HL-60 (cell line): Measurements from ENCODE around the gene CORO2A.
"Not testable (repeated sequence)": the region's sequence is repeated elsewhere in the genome, so short reads cannot be mapped to it uniquely, and the experiment has no call there.

Experiments used
- DNase-seq, 2 experiments: peaks; one replicate each; pipeline ENCODE4 v3.0.0-alpha.2; 2010 to 2020; ENCODE audit warnings: low read depth in 1 of 2, low spot score in 1 of 2
- H3K27ac ChIP-seq: fragments of 250-450 bp; sonication (Bioruptor Pico); replicated peaks from 2 replicates; pipeline ENCODE4 v1.5.1; 2020; ENCODE audit warnings: mild to moderate bottlenecking, moderate library complexity
- H3K27me3 ChIP-seq: fragments of 250-450 bp; sonication (Bioruptor Pico); 2 replicates; pipeline ENCODE4 v1.5.1; 2021; ENCODE audit warnings: mild to moderate bottlenecking, moderate library complexity; ENCODE audit not compliant: insufficient read depth, poor library complexity, severe bottlenecking
- H3K4me3 ChIP-seq: replicated peaks from 2 replicates; pipeline ENCODE4 v1.5.1; 2011; ENCODE audit warnings: mild to moderate bottlenecking, control low read depth, low read length; ENCODE audit not compliant: insufficient read depth
- CTCF ChIP-seq: IDR thresholded peaks from one replicate; pipeline ENCODE4 v1.5.1; 2011; ENCODE audit warnings: low read length, control low read depth, inconsistent platforms; ENCODE audit not compliant: insufficient read depth
- GABPA ChIP-seq: IDR thresholded peaks from 2 replicates; pipeline ENCODE4 v1.6.1; 2012; ENCODE audit warnings: low read depth
- POLR2AphosphoS5 ChIP-seq: IDR thresholded peaks from 2 replicates; pipeline ENCODE4 v1.6.1; 2012; ENCODE audit warnings: low read depth
- REST ChIP-seq: IDR thresholded peaks from 2 replicates; pipeline ENCODE4 v1.6.1; 2012; ENCODE audit warnings: low read depth; ENCODE audit not compliant: insufficient replicate concordance
- SPI1 ChIP-seq: IDR thresholded peaks from 2 replicates; pipeline ENCODE4 v1.6.1; 2012; ENCODE audit warnings: low read depth, mild to moderate bottlenecking, borderline replicate concordance

Gene CORO2A

DNA sequence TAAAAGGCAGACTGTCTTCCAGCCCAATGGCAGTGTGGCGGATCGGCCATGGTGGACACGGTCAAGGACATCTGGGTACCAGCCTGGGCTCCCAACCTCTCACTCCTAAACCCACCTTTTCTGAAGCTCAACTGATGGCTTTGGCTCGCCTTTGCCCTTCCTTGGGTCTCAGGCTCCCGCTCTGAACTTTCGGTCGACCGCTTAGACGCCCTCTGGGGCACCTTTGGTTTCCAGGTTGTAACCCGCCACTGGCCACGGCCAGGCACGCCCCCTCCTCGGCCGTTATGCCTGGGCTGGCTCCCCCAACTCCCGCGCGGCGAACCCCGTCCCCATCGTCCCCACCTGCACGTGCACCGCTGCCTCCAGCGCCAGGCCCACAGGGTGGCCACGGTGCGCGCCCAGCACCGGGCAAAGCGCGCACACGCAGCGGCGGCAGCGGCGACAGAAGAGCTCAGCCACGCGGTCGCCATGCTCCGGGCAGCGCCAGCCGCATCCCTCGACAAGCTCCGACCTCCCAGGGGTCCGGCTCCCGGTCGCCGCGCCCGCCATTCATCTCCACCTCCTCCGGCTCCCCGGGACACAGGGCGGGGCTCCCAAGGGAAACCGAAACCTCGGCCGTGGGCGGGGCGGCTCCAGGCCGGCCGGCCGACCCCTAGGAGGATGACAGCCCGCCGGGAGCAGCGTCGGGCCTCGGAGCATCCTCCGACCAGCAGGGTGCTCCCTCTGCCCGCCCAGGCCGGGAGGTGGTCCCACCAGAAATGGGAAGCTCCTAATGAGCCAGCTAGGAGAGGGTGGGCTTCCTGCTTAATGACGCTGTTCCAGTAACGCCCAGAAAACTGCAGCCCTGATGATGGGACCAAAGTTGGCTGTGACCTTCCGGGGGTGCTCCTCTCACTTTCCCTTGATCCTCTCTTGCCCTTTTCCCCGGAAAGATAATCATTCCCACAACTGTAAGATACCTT, 73.5 kb downstream of the CORO2A start, which contains the start of gene TRIM14:
TRIM14 (minus strand) TSS at position 583 of the 962 bp plus-strand sequence; CDS start at position 549, 34 bp downstream.
- Histone ChIP-seq H3K4me3 (peak within 1 kb of the TSS; percentile 59), H3K27ac (peak within 1 kb of the TSS; percentile 96), H3K27me3 (no peaks in the 10 kb centered on the region)
- peak; percentile 66 to 76 for DNase-seq
- TF ChIP-seq SPI1 (no peak), REST (no peak), GABPA (no peak), POLR2AphosphoS5 (peak; percentile 69)

DNA sequence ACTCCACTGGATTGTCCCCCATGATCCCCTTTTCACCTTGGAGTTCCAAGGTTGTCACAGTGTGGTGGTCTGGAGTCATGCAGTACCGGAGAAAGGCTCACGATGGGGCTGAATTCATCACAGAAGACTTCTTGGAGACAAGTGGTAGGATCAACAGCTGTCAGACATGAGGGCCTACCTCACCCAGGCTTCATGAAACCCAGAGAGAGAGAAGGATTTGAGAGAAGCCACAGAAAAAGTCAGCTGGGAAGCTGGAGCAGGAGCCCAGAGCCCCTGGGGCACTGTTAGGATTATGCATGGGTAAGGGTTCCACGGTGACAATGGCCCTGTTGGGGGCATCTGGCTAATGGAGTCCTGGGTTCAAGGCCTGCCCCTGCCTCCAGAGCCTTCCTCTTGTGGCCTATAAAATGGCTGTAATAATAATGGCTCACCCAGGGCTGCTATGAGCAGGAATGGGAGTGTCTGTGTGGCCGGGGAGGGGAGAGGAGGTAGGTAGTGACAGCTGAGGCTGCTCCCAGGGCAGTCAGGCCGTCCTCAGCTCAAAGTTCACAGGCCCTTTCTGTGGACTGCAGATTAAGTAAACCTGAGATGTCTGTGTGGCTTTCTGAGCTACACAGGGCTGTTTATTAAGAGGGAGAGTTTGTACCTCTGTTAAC, 74.3 kb downstream of the CORO2A start:
- TF ChIP-seq CTCF (peak; percentile 42), SPI1 (no peak), GABPA (no peak)
- H3K4me3 ChIP-seq = peak overlapping the region; percentile 59
- peak in 1 of 2 experiments; percentile 77 for DNase-seq
- no peaks in the 10 kb centered on the region for H3K27me3 ChIP-seq
- peak overlapping the region; percentile 96 for H3K27ac ChIP-seq

DNA sequence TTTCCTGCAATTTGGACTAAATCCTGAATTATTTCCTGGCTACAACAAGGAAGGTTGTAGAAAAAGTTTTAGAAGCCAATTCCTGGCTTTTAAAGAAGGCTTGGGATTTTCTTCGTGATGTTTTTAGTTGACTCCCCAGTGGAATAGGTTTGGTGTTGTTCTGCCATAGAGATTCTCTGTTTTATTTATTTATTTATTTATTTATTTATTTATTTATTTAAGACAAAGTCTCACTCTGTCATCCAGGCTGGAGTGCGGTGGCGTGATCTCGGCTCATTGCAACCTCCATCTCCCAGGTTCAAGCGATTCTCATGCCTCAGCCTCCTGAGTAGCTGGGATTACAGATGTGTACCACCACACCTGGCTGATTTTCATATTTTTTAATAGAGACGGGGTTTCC, 75.3 kb downstream of the CORO2A start:
- not testable (repeated sequence) for H3K27me3 ChIP-seq, DNase-seq, H3K4me3 ChIP-seq
- peak overlapping the region; percentile 96 for H3K27ac ChIP-seq

- no peak for TF ChIP-seq REST
- TF ChIP-seq SPI1 = no peak
- TF ChIP-seq CTCF = no peak
- no peak for TF ChIP-seq POLR2AphosphoS5
- no peak for TF ChIP-seq GABPA
- DNase-seq = no peak
- H3K27ac ChIP-seq = peak overlapping the region; percentile 80
- no peak overlapping the region for H3K4me3 ChIP-seq
- no peaks in the 10 kb centered on the region for H3K27me3 ChIP-seq
Measured at GRCh38 chr9:98109052-98109451, 83.4 kb downstream of the CORO2A start.
